Activated naive CD8-positive, alpha-beta T cell treated with anti-CD3 and anti-CD28 coated beads, Interleukin-2, amount 50 U/mL, for 24 hours (primary cell): ENCODE data around the gene MMAB.

Experiments
- ATAC-seq: fragments of 150-1000 bp; cut with Tn5 transposase; one replicate; pipeline ENCODE4 v1.10.0; 2021
- DNase-seq: peaks from one replicate; pipeline ENCODE4 v3.0.0; 2021
- H3K27ac Mint-ChIP-seq: one replicate; pipeline ENCODE4 v1.8.0; 2021; ENCODE audit warnings: mild to moderate bottlenecking, mixed read lengths
- H3K27me3 Mint-ChIP-seq: one replicate; pipeline ENCODE4 v1.8.0; 2021; ENCODE audit warnings: mixed read lengths
- H3K36me3 Mint-ChIP-seq: one replicate; pipeline ENCODE4 v1.8.0; 2021; ENCODE audit warnings: low read depth, mixed read lengths
- H3K4me1 Mint-ChIP-seq: one replicate; pipeline ENCODE4 v1.8.0; 2021; ENCODE audit warnings: mixed read lengths
- H3K4me3 Mint-ChIP-seq: one replicate; pipeline ENCODE4 v1.8.0; 2021; ENCODE audit warnings: mild to moderate bottlenecking, moderate library complexity, mixed read lengths
- H3K9me3 Mint-ChIP-seq: one replicate; pipeline ENCODE4 v1.8.0; 2021; ENCODE audit warnings: mixed read lengths

MMAB gene

DNA sequence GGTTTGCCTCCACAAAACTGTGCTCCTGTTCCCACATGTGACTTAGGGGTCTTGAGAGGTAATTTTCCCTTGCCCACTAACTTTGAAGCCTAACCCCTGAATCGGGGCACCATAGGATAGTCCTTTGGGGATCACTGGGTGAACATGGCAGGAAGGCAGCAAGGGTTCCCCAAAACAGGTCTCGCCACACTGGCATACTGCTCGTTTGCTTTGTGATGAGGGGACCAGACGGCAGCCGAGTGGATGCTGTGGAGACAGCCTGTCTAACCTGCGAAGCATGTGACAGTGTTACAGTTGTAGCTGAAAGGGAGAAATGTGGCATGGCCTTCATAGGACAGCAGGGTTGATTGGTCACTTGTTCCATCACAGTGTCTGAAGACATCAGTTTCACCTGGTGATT, 53.5 kb downstream of the MMAB start:
- Mint-ChIP-seq H3K4me3 (no peak overlapping the region), H3K27ac (no peak overlapping the region), H3K27me3 (no peaks in the 10 kb centered on the region), H3K36me3 (peaks cover 29% of the 10 kb centered on the region), H3K4me1 (no peaks in the 10 kb centered on the region), H3K9me3 (no peaks in the 10 kb centered on the region)
- no peak for ATAC-seq
- no peak for DNase-seq

DNA sequence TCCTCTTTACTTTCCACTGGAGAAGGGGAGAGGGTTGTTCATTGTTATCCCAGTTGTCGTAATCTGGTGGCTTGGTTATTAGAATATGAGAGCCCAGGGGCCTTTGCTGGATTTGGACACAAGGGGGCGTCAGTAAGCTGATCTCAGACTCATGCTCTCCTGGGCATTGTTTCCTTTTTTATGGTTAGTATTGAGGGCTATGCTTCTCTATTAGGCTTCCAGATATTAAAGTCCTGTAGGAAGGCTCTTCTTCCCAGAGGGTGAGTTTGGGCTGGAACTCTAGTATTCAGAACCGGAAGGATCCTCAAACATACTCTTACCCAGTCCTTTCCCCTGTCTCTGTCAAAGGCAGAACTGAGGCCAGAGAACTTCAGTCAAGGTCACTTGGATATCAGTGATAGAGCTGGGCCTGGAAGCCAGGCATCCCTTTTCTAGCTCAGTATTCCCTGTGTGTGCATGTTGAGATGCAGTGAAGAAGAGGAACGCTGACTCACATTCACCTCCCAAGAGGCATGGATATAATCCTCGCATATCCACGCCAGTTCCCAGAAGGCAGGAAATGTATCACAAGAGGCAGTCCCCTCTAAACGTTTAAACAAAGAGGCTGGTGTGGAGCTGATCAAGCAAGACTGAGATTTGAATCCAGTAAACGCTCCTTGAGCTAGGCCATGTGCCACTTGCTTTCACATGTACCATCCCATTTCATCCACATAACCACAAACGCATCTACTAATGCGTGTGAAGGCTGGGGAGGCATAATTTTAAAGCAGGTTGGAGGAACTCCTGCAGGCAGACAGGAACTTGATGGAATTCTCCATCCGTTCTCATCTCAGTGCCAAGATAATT, 54.3 kb downstream of the MMAB start:
- Mint-ChIP-seq H3K36me3 (peaks cover 33% of the 10 kb centered on the region), H3K27me3 (no peaks in the 10 kb centered on the region), H3K4me3 (no peak overlapping the region), H3K9me3 (no peaks in the 10 kb centered on the region), H3K27ac (peak overlapping the region; percentile 42), H3K4me1 (no peaks in the 10 kb centered on the region)
- DNase-seq (peak; percentile 60), ATAC-seq (no peak)

DNA sequence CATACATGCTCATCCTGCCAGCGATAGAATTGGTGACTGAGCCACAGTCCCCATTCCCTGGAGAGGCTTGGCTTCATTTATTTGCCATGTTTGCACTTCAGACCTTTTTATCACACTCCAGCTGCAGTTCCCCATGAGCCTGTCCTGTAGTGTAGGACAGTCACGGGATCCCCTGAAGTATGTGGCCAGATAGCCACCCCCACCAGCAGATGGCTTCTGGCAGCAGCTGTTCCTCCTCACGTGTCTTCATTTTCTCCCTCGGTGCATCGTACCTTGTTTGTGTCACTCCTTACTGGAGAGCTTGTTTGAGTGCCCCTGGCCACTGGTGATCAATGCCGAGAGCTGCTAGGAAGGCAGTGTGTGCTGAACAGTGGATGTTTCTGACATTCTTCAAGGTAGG, 55.7 kb downstream of the MMAB start:
- no peak overlapping the region for H3K4me3 Mint-ChIP-seq
- no peaks in the 10 kb centered on the region for H3K9me3 Mint-ChIP-seq
- no peak overlapping the region for H3K27ac Mint-ChIP-seq
- H3K4me1 Mint-ChIP-seq = no peaks in the 10 kb centered on the region
- ATAC-seq (no peak), DNase-seq (no peak)
- peaks cover 35% of the 10 kb centered on the region for H3K36me3 Mint-ChIP-seq
- no peaks in the 10 kb centered on the region for H3K27me3 Mint-ChIP-seq

DNA sequence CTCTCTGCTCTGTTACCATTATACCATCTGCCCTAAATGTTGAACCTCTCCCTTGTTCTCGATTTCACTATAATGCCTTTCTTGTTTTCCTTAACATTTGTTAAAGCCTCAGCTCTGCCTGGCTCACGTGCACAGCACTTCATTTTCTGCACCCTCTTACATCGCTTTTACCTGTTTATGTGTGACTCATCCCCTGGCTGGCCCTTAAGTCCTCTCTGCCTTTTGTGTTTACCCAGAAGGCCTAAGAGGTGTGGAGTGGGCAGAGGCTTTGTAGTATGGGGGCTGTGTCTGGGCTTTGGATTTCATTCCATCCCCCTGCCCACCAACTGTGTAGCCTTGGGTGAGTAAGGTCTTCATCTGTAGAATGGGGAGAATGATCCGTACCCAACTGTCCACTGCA, 59.3 kb downstream of the MMAB start:
- H3K36me3 Mint-ChIP-seq = peaks cover 33% of the 10 kb centered on the region

DNA sequence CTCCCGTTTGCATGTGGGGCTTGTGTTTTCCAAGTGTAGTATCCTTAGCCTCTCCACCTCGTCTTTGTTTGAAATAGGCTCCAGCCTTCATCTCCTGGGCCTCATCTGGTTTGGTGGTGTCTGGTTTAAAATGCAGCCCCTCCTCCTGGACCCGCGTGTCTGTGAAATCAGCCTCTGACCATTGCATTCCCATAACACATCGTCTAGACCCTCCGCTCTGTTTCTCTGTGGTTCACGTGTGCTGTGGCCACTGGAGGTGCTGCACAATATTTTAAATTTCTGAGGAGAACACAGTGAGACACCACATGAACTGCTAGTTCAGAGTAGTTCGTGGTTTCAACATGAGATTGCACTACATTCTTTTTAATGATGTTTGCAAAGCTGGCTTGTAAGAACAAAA, 60.3 kb downstream of the MMAB start:
- ATAC-seq = no peak
- Mint-ChIP-seq H3K4me1 (no peaks in the 10 kb centered on the region), H3K9me3 (no peaks in the 10 kb centered on the region), H3K27ac (no peak overlapping the region), H3K27me3 (no peaks in the 10 kb centered on the region), H3K4me3 (no peak overlapping the region), H3K36me3 (peaks cover 28% of the 10 kb centered on the region)
- no peak for DNase-seq

More for the DNA sequence above, 59.3 kb downstream of the MMAB start:
- H3K4me3 Mint-ChIP-seq = no peak overlapping the region
- no peak overlapping the region for H3K27ac Mint-ChIP-seq
- H3K4me1 Mint-ChIP-seq = no peaks in the 10 kb centered on the region
- DNase-seq (no peak), ATAC-seq (no peak)
- no peaks in the 10 kb centered on the region for H3K9me3 Mint-ChIP-seq
- no peaks in the 10 kb centered on the region for H3K27me3 Mint-ChIP-seq

DNA sequence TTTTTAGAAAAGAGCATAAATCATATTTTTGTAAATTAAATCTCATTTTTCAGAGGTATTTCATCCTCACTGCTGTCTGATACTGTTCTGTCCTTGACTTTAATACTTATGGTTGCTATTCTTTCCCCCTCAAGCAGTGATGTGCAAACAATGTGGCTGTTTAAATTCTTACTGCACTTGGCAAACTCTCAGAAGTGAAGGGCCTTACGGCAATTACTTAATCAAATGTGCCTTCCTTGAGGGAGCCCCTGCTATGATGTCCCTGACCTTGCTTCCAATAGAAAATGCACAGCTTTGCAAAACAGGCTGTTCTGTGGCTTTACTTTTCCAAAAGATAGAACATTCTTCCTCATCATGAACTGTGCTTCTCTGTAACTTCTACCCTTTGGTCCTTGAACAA, 60.7 kb downstream of the MMAB start:
- H3K36me3 Mint-ChIP-seq = peaks cover 24% of the 10 kb centered on the region
- H3K4me3 Mint-ChIP-seq = no peak overlapping the region
- DNase-seq (no peak), ATAC-seq (no peak)
- no peaks in the 10 kb centered on the region for H3K9me3 Mint-ChIP-seq
- H3K27me3 Mint-ChIP-seq = no peaks in the 10 kb centered on the region
- no peaks in the 10 kb centered on the region for H3K4me1 Mint-ChIP-seq
- H3K27ac Mint-ChIP-seq = no peak overlapping the region

DNA sequence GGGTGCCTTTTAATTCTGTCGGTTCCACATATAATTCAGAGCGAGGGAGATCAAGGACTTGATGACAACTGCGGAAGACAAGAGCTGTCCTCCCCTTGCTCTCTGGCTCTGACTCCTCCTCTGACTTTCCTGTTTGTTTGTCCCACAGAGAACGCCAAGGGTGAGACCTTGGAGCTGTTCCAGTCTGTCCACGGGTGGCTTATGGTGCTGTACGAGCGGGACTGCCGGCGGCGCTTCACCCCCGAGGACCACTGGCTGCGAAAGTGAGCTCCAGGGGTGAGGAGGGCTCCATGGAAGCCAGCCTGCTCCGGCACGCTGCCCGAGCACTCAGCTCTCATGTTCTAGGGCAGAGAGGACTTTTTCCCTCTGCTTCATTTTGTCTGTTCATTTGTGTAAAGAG, 63.1 kb downstream of the MMAB start:
- Mint-ChIP-seq H3K27me3 (no peaks in the 10 kb centered on the region), H3K27ac (no peak overlapping the region)

DNA sequence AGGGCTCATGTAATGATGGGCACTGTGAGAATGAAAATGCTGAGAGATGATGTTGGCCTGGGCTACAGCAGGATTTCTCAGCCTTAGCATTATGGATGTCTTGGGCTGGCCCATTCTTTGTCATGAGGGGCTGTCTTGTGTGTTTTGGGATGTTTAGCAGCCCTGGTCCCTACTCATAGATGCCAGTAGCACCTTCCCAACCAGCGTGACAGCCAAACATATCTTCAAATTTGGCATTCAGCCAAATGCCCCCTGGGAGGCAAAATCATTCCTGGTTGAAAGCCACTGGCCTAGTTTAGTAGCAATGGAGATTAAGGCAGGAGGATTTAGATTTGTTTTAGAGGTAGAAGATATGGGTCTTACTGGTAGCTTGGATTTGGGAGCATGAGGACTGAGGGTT, 69.2 kb downstream of the MMAB start:
- no peak overlapping the region for H3K27ac Mint-ChIP-seq

More for the DNA sequence above, 63.1 kb downstream of the MMAB start:
- Mint-ChIP-seq H3K4me3 (no peak overlapping the region), H3K36me3 (peaks cover 14% of the 10 kb centered on the region), H3K4me1 (no peaks in the 10 kb centered on the region), H3K9me3 (no peaks in the 10 kb centered on the region)
- no peak for DNase-seq
- no peak for ATAC-seq

More for the DNA sequence above, 69.2 kb downstream of the MMAB start:
- Mint-ChIP-seq H3K36me3 (peaks cover 24% of the 10 kb centered on the region), H3K4me1 (no peaks in the 10 kb centered on the region), H3K4me3 (no peak overlapping the region), H3K27me3 (no peaks in the 10 kb centered on the region), H3K9me3 (no peaks in the 10 kb centered on the region)
- ATAC-seq (no peak), DNase-seq (no peak)
